HG02623 (cell line): ENCODE data around the gene ATP6V1E1.
"Not testable (repeated sequence)": the region's sequence is repeated elsewhere in the genome, so short reads cannot be mapped to it uniquely, and the experiment has no call there.

Experiments
- ATAC-seq: cut with Tn5 transposase; IDR thresholded peaks from one replicate; pipeline ENCODE4 v1.9.1; 2021; ENCODE audit warnings: moderate library complexity; ENCODE audit not compliant: unreplicated experiment

ATP6V1E1 gene

GRCh38 chr22:17583151-17583550, 45.4 kb downstream of the ATP6V1E1 start:
- no peak for ATAC-seq

- no peak for ATAC-seq
Observed at GRCh38 chr22:17581631-17582030, 46.9 kb downstream of the ATP6V1E1 start.

GRCh38 chr22:17581056-17581455, 47.5 kb downstream of the ATP6V1E1 start:
- ATAC-seq, result no peak

GRCh38 chr22:17580441-17581031, 48.0 kb downstream of the ATP6V1E1 start:
- ATAC-seq, result no peak

- ATAC-seq, result no peak
Observed at GRCh38 chr22:17579535-17579981, 49.0 kb downstream of the ATP6V1E1 start.

- ATAC-seq, result no peak
Observed at GRCh38 chr22:17578136-17578754, 50.3 kb downstream of the ATP6V1E1 start.

- no peak for ATAC-seq
Observed at GRCh38 chr22:17576470-17576869, 52.1 kb downstream of the ATP6V1E1 start.

GRCh38 chr22:17575681-17576080, 52.9 kb downstream of the ATP6V1E1 start:
- no peak for ATAC-seq

GRCh38 chr22:17575151-17575550, 53.4 kb downstream of the ATP6V1E1 start:
- no peak for ATAC-seq

GRCh38 chr22:17570851-17571631, 57.5 kb downstream of the ATP6V1E1 start:
- no peak for ATAC-seq

GRCh38 chr22:17569971-17570511, 58.5 kb downstream of the ATP6V1E1 start:
- ATAC-seq, result no peak

GRCh38 chr22:17566776-17567175, 61.8 kb downstream of the ATP6V1E1 start:
- ATAC-seq, result no peak

GRCh38 chr22:17566016-17566687, 62.4 kb downstream of the ATP6V1E1 start:
- not testable (repeated sequence) for ATAC-seq

- ATAC-seq, result no peak
Observed at GRCh38 chr22:17563936-17564391, 64.6 kb downstream of the ATP6V1E1 start.

- no peak for ATAC-seq
Observed at GRCh38 chr22:17562906-17563870, 65.4 kb downstream of the ATP6V1E1 start, which contains the start of gene SLC25A18. SLC25A18 (plus strand) TSS chr22:17563498; CDS start chr22:17579945, 16,447 bp downstream.

GRCh38 chr22:17559188-17559587, 69.4 kb downstream of the ATP6V1E1 start:
- ATAC-seq, result no peak

GRCh38 chr22:17554814-17555213, 73.7 kb downstream of the ATP6V1E1 start:
- no peak for ATAC-seq

GRCh38 chr22:17552737-17553136, 75.8 kb downstream of the ATP6V1E1 start:
- no peak for ATAC-seq

GRCh38 chr22:17549655-17550054, 78.9 kb downstream of the ATP6V1E1 start:
- ATAC-seq, result no peak

- no peak for ATAC-seq
Observed at GRCh38 chr22:17549183-17549582, 79.4 kb downstream of the ATP6V1E1 start.
